COLO668 (cell line): ENCODE measurements around the gene FSTL3.
"Not testable (repeated sequence)": the region's sequence is repeated elsewhere in the genome, so short reads cannot be mapped to it uniquely, and the experiment has no call there.

Experiments used
- DNase-seq: peaks from one replicate; lab custom pipeline; 2025; ENCODE audit not compliant: unreplicated experiment; lab: John Stamatoyannopoulos, UW

The FSTL3 gene

GRCh38 chr19:709196-709964, 33.2 kb downstream of the FSTL3 start:
- no peak for DNase-seq

GRCh38 chr19:709965-710571, 33.9 kb downstream of the FSTL3 start:
- DNase-seq: no peak

DNA sequence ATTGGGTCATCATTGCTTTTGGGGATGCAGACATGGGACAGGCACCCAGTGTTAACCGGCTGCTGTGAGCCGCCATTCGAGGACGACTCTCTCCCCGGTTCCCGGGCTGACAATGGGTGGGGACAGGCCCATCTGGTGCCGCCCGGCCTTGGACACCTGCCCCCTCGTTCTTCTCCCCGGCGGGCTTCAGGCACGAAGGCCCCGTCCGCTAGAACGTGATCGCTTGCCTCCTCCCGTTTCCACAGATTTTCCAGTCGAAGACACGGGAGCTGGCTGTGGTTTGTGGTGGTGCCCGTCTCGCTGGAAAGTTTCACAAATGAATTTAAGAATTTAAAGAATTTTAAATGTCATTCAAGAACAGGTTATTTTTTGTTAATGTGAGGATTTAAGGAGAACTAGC, 34.6 kb downstream of the FSTL3 start:
- no peak for DNase-seq

DNA sequence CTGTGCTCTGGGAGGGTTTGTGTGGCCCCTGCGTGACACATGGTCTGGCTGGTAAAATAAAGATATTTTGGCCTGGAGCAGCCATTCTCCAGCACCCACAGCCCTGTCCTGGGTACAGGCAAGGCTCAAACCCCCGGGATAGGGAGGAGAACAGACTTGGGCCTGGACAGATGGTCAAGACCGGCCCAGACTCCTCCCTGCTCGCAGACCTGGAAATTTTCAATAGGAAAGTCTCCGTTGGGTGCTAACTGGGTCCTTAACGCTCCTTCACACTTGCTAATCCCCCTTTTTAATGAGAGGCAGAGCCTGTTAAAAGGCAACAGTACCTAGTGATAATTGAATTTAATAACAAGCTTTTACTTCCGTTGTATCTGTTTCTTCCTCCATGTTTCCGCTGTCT, 35.1 kb downstream of the FSTL3 start:
- no peak for DNase-seq

DNA sequence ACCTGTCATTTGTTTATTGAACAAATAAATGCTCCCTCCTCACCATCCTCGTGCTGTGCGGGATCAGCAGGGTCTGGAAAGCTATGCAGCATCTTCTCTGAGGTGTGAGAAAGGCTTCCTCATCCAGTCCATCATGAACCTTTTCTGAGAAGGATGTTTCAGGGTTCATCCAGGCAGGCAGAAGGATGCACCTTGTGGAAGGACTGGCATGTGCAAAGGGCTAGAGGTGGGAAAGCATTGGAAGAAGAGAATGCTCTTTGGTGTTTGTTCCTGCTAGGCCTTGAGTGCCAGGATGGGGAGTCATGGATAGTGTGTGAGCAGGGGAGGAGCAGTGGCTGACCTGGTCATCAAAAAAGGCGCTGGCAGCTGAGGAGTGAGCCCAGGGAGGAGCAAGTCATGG, 39.2 kb downstream of the FSTL3 start:
- no peak for DNase-seq

DNA sequence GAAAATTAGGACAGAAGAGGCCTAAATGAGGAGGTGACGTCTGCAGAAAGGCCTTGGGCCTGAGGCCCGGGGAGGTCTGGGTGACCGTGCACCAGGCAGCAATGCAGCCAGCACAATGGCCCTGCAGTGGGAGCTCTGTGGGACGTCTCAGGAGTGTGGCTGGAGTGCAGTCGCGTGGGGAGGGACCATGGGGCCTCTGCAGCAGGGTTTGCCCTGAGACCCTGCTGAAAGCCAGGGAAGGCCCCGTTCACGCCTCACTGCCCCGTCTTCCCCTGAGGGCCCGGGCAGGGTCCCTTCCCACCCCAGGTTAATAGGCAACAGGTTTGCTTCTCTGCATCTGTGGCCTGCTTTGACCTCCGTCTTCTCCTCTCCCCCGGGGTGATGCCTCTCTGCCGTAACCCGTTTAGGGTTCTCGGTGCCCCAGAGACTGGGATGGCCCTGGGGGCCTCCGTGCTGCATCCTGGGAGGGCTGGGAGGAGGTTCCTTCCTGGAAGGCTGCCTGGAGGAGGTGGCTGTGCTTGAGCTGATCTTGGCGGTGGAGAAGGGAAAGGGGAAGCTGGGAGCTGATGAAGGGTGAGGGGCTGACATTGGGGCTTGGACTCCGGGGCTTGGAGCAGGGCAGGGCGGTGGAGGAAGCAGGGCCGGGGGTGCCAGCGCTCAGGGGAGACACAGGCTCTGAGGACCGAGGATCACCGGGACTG, 42.2 kb downstream of the FSTL3 start:
- DNase-seq: no peak

DNA sequence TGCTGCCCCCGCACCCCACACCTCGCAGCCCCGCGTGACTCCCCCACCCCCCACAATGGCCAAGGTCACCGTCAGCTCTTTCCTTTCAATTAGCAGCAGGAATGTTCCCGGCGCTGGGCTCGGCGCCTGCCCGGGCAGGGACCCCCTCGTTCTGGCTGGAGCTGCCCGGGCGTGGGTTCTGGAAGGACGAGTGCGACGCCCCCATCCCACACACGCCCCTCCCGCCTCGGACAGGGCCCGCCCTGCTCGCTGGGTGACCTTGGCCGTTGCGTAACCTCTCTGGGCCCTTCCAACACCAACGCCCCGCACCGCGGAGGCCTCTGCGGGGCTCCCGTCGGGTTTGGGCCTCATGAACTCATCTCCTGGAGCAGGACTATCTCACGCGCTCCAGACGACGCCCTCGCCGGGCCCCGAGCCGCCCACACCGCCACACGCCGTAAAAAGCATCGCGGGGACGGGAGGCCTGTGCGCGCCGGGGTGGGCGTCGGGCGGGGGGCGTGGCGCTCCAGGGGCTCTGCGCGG, 42.9 kb downstream of the FSTL3 start:
- no peak for DNase-seq

DNA sequence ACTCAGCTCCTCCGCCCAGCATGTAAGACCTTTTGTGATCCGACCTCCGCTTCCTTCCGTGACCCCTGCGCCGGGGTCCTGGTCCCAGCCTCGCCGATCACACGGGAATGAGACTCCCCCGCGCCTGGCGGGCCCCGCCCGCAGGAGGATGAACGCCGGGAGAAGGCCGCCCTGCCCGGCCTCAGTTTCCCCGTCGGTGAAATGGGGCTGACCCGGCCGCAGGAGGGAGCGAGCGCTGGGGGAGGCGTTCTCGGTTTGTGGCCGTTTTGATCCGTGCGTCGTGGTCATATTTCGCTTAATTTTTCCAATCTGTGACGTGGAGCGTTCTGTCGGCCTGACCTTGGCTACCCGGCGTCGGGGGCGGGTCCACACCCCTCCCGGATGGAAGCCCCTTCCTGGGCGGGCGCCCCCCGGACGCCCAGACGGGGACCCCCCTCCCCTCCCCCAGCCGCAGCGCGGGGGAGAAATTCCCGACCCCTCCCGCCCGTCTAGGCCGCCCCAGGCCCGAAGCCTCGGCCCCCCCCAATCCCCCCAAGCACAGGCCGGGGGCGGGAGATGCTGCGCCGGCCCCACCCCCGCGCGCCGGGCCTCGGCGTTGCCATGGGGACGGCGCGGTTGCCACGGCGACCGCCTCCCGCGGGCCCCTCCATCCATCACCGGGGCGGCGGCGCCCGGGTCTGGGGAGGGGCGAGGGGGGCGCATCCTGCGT, 43.6 kb downstream of the FSTL3 start:
- DNase-seq: no peak

DNA sequence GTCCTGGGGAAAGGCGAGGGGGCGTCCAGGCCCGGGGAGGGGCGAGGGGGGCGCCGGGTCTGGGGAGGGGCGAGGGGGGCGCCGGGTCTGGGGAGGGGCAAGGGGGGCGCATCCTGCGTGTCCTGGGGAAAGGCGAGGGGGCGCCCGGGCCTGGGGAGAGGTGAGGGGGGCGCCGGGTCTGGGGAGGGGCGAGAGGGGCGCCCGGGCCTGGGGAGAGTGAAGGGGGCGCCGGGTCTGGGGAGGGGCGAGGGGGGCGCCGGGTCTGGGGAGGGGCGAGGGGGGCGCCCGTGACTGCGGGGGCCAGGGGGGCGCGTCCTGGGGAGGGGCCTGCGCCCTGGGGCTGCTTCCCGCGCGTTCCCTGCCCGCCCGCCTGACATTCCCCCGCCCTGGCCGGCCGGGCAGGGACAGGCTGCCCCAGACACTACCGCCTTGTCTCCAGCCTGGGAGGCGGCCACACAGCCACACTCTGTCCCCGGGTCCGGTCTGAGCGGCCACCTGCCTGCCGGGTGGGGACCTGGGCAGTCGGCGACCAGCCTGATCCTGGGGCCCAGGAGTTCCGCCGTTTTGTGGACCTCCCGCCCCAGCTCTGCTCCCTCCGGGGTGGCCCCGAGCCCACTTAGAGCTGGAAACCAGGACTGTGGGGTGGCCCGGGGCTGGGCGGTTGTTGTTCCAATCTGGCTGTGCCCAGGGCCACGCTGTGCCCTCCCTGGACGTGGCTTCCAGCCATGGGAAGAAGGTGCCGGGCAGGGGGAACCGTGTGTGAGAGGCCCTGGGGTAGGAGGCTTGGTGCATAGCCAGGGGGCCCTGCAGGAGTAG, 44.4 kb downstream of the FSTL3 start:
- no peak for DNase-seq

- no peak for DNase-seq
Measured at GRCh38 chr19:722553-723101, 46.4 kb downstream of the FSTL3 start.

GRCh38 chr19:723247-723646, 47.1 kb downstream of the FSTL3 start:
- no peak for DNase-seq

DNA sequence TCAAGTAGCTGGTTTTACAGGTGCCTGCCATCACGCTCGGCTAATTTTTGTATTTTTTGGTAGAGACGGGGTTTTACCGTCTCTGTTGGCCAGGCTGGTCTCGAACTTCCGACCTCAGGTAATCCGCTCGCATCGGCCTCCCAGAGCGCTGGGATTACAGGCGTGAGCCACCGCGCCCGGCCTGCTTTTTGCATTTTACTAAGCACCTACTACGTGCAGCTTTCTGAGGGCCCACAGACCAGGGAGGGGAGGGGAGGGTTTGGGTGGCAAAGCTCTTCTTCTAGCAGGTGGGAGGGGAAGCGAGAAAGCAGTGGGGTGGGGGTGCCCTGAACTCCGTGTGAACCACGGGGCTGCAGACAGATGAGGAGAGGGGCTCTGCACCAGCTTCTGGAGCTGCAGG, 47.5 kb downstream of the FSTL3 start:
- no peak for DNase-seq

DNA sequence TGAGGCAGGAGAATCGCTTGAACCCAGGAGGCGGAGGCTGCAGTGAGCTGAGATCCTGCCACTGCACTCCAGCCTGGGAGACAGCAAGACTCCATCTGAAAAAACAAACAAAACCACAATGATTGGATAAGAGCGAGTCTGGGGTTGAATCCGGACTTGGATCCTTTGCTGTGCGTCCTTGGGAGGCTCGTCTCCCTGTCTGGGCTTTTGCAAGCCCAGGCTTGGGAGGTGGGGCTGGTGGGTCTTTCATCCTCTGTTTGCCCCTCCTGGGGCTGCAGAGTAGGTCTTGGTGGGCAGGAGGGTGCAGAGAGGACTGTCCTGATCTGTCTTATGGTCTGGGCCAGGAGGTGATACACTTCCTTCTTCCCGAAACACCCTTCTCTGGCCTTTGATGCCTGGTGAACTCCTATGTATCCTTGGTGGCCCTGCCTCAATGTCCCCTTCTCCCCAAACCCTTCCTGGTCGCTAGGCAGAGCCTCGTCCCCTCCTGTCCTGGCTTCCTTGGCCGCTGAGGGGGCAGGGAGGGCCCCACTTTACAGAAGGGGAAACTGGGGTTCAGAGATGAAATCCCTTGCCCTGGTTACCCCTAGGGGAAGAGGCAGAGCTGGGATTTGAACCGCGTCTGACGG, 49.4 kb downstream of the FSTL3 start:
- DNase-seq: no peak

DNA sequence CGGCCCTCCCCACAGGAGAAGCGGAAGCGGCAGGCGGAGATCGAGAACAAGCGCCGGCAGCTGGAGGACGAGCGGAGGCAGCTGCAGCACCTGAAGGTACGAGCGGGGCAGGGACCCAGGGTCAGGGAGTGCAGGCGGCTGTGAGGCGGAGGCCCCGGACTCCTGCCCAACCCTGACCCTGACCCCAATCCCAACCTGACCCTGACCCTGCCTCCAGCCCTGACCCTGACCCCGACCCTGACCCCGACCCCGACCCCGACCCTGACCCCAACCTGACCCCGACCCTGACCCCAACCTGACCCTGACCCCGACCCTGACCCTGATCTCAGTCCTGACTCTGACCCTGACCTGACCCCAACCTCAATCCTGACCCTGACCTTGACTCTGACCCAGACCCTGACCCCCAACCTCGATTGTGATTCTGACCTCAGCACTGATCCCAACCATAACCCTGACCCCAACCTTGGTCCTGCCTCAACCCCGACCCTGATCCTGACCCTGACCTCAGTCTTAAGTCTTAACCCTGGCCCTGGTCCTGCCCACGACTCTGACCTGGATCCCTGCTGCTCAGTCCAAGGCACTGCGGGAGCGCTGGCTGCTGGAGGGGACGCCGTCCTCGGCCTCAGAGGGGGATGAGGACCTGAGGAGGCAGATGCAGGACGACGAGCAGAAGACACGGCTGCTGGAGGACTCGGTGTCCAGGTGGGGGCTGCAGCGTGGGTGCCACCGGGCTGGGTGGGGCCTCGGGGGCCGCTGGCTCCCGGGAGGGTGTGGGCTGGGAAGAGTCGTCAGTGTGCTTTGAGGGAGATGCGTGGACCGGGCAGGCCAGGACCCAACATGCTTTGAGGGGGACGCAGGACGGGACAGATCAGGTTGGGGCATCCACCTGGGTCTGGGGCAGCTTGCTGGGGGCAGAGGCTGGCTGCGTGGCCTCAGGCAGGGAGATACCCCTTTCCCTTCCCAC, 51.1 kb downstream of the FSTL3 start:
- DNase-seq: no peak

GRCh38 chr19:728011-728410, 51.8 kb downstream of the FSTL3 start:
- DNase-seq: no peak

GRCh38 chr19:729564-729963, 53.4 kb downstream of the FSTL3 start:
- not testable (repeated sequence) for DNase-seq

DNA sequence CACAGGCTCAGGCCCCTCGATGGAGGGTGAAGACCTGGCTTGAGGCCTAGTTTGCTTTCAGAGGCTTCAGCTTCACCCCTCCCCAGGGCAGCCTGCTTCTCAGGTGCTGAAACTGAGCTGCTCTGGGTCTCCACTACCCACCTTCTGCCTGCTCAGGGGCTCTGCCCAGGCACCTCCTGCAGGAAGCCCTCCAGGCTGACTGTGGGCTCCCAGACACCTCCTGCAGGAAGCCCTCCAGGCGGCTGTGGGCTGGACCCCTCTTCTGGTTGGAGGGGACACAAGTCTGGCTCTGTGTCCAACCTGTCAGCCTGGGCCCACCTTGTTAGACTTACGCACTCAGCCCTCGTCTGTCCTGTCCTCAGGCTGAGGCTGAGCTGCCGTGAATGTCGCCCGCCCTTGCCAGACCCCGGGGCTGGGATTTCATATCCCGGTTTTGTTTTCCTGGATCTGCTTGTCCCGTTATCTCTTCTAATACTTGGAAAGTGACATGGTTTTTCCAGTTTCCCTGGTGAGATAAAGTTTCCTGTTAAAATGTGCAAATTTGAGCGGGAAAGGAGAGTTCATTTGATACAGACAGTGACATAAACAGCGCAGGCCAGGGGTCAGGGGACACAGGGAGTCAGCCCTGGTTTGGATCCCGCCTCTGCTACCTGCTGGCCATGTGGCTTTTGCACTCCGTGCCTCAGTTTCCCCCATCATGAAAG, 53.9 kb downstream of the FSTL3 start:
- DNase-seq: no peak

DNA sequence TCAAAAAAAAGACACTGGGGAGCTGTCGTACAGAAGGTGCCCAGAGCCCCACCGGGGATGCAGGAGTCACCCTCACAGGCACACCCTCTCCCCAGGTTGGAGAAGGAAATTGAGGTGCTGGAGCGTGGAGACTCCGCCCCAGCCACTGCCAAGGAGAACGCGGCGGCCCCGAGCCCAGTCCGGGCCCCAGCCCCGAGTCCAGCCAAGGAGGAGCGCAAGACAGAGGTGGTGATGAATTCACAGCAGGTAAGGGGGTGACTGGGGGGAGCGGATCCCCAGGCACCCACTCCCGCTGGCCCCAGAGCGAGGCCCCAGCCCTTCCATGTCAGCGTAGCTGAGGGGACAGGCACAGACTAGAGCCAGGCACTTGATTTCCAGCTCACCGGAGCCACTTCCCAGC, 54.8 kb downstream of the FSTL3 start:
- DNase-seq: no peak
